Subcutaneous preadipocyte (primary cell): Measurements from ENCODE around the gene WDR64. TPM values are rescaled to one million over a fixed set of nuclear protein-coding genes. Genes with fewer than 3 reads are reported as not detected.

Source experiments
- total RNA-seq: library from RNA; depleted of rRNA; stranded (reverse); fragments of >200 nt; gene quantifications from 2 replicates; pipeline ENCODE4 v1.2.3, GENCODE V29; 2012

WDR64 gene
- total RNA-seq, result not detected in 2 replicates

DNA sequence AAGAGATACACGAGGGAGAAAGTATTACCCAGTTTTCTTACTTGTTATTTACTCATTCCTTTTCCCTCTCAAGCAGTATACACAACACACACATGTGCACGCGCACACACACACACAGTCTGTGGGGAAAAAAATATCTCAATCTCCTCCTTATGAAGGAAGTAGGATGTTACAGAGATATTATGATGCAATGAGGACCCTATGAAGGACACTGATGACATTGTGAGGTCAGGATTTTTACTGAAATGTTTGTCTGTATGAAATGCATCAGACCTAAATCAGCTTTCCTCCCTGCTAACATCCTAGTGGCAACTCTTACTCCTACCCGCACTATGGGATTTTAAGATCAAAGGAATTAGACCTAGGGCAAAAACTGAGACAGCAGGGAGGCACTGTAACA, at the start of gene WDR64:
Gene WDR64, plus strand, starts transcription at position 270 of the 400 bp plus-strand sequence. CDS start 204 bp downstream, outside the sequence.

DNA sequence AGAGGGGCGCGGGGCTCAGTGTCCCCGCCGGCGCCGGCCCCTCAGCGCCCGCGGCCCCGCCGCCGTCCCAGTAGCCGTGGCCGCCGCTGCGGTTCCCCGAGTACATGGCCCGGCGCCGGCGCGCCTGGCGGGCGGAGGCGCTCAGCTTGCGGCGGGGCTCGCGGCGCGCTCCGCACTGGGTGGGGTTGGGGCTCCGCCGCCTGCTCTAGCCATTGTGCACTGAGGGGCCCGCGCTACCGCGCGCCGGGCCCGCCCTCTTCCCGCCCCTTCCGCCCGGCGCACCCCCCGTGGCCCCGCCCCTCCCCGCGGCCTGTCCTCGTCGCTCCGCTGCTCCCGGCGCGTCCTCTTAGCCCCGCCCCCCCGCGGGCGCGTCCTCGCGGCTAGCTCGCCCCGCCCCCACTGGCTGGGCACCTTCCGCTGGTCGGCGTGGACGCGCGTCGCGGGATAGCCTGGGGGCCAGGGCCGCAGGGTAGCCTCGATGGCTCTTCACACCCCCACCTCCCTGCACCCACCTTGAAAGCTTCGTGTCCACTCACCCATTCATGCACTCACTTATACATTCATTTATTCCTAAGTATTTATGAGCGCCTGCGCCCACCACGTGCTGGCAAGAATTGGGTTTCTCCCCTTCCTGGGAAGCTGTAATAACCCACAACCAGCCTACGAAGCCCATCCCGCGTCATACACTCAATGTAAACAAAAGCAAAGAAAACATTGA, 11.8 kb upstream of the WDR64 start, which contains the start of the genes CHML and OPN3:
Gene CHML, minus strand, starts transcription at position 221 of the 718 bp plus-strand sequence. CDS start 4,603 bp downstream, outside the sequence.
Gene OPN3, minus strand, starts transcription at position 221 of the 718 bp plus-strand sequence. Its CDS starts 115 bp downstream, at position 106.

DNA sequence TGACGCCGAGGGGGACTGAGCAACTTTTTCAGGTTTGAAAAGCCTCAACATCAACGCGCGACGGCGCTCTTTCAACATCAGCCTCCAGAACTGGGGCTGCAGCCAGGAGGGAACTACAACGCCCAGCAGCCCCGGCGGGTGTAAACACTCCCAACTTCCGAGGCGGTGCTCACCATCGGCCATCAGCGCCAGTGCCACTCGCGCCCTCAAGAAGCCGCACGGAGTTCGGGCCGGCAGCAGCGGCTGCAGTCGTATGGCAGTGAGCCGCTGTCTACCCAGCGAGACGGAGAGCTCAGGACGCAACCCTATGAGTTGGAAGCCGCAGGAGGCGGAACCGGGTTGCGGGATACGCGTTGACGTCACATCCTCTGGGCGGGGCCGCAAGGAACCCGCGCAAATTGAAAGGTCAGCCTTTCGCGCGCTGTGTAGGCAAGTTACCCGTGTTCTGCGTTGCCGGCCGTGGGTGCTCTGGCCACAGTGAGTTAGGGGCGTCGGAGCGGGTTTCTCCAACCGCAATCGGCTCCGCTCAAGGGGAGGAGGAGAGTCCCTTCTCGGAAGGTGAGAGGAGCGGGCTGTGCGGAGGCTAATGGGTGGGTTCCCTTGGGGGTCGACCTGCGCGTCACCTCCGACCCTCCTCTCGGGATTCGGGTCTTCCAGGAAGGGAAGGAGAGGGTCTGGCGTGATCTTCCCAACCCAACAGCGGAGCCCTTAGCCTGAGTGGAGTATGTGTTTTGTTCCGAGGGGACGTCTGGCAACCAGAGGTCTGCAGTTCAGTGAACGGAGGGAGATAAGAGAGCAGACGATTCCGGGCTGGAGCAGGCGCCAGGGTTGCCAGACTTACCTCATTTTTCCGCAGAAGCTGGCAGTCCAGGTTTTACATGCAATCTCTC, 196.0 kb downstream of the WDR64 start, which contains the start of gene EXO1:
Gene EXO1, plus strand, starts transcription at position 409 of the 890 bp plus-strand sequence. CDS start 2,222 bp downstream, outside the sequence.

Other genes starting within 250 kb of the WDR64 start
- gene FH, start 132.5 kb upstream of the WDR64 start, total RNA-seq, result 185 and 200 TPM in 2 replicates
- under 0.01 TPM in 2 replicates for gene KMO, start 119.9 kb upstream of the WDR64 start, total RNA-seq
- gene CHML, start 11.9 kb upstream of the WDR64 start, total RNA-seq, result 13.2 and 30.7 TPM in 2 replicates
- 22.4 and 32.1 TPM in 2 replicates for gene OPN3, start 11.9 kb upstream of the WDR64 start, total RNA-seq
- gene EXO1, start 195.9 kb downstream of the WDR64 start, total RNA-seq, result 14.7 and 29.5 TPM in 2 replicates